Measurements from ENCODE around the gene TMEM184C. TPM values are rescaled to one million over a fixed set of nuclear protein-coding genes. Genes with fewer than 3 reads are reported as not detected.

Gene TMEM184C
- total and polyA plus RNA-seq, 2 of the 8 experiments (the other 6 are each of a cell fraction or from before 2014, with no cell fraction given), result 11.1 to 42.4 TPM

DNA sequence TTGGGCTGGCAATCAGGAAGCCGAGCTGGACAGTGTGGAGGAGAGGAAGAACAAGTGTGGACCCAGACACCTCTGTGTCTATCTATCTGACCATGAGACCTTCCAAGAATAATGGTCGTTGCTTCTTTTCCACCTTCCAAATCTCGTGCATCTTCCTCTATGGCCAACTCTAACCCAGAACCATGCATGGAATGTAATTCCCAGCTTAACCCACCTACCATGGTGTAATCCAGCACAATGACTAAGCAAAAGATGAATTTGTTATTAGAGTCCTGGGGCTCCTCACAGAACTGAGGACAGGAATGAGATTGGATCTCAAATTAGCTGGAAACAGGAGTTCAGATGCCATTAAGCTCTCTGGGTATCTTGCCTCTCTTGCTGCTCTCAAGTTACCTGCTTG, 17.4 kb upstream of the TMEM184C start:
- no peak overlapping the region for H3K14ac ChIP-seq (ENCODE audit: insufficient read length)
- H4K20me1 ChIP-seq (replicated peaks in 1 of 2; ENCODE audit: control insufficient read depth in 1 of 2, insufficient read depth in 2 of 2, low read length in 2 of 2), result no peaks in the 10 kb centered on the region
- WGBS, 2 experiments (ENCODE audit: extremely low coverage in 1 of 2, insufficient coverage in 1 of 2, insufficient read length in 1 of 2, insufficient replicate concordance in 2 of 2, low coverage in 1 of 2, low lambda C conversion rate in 2 of 2, missing lambda C conversion rate in 1 of 2), result 87% methylated on average over 3 of the region's 3 CpGs; no CpG with 5 or more reads in 1 of the 2 experiments
- no peaks in the 10 kb centered on the region for H3K27me3 ChIP-seq (replicated peaks in 1 of 4; ENCODE audit: control insufficient read depth in 3 of 4, extremely low read depth in 1 of 4, insufficient read depth in 3 of 4, low read length in 3 of 4)
- H3K4me3 ChIP-seq (ENCODE audit: extremely low read depth in 1 of 4, insufficient read depth in 2 of 4, low read depth in 3 of 4, low read length in 4 of 4), result no peak overlapping the region
- no peak overlapping the region for H4K5ac ChIP-seq (ENCODE audit: insufficient read length, low read depth, low read length)
- H2AFZ ChIP-seq (ENCODE audit: low read length), result peak overlapping the region; percentile 31; the same call in 1 of the 2 replicates
- no peaks in the 10 kb centered on the region for H3K36me3 ChIP-seq (ENCODE audit: control insufficient read depth in 2 of 4, insufficient read depth in 4 of 4, low read length in 3 of 4)
- no peak overlapping the region for H2BK5ac ChIP-seq (ENCODE audit: low read depth, low read length)
- ChIA-PET CTCF (ENCODE audit: partially characterized antibody) (interaction anchor here (0.9 to 10.2 kb wide), 6 partner anchors 8 to 579 kb away, joined by 3 to 93 read pairs (median 3); no protein-coding TSS in a partner anchor), POLR2A (ENCODE audit: partially characterized antibody) (no interaction called here)
- H3K4ac ChIP-seq (replicated peaks; ENCODE audit: insufficient read length, low read depth, low read length), result no peak overlapping the region
- DNase-seq (ENCODE audit: low read depth in 1 of 2, low spot score in 2 of 2) (no peak), FAIRE-seq (no peak)
- no peak overlapping the region for H2BK20ac ChIP-seq (ENCODE audit: low read length)
- H3K9me3 ChIP-seq (ENCODE audit: insufficient read depth in 2 of 2, low read depth in 1 of 2, low read length in 1 of 2), result no peaks in the 10 kb centered on the region
- no peak overlapping the region for H2AK5ac ChIP-seq (ENCODE audit: low read depth, low read length)
- H3K4me2 ChIP-seq (ENCODE audit: insufficient read depth in 1 of 2, low read depth in 2 of 2, low read length in 2 of 2), result no peak overlapping the region
- no peak for TF ChIP-seq KDM4A (IDR thresholded peaks at IDR 0.05; ENCODE audit: low read depth, low read length, severe bottlenecking)
- TF ChIP-seq SP2 (IDR thresholded peaks at IDR 0.05; ENCODE audit: low read length), result no peak
- TF ChIP-seq TAF7 (optimal IDR thresholded peaks at IDR 0.05; ENCODE audit: borderline replicate concordance, low read depth, low read length), result no peak
- no peak for TF ChIP-seq BRCA1 (IDR thresholded peaks at IDR 0.05; ENCODE audit: low read depth, low read length)
- no peak for TF ChIP-seq CEBPB (IDR thresholded peaks at IDR 0.05; ENCODE audit: low read depth, low read length)
- TF ChIP-seq RXRA (IDR thresholded peaks at IDR 0.05; ENCODE audit: insufficient read depth, low read depth, low read length), result no peak
- no peak for TF ChIP-seq CBX5 (IDR thresholded peaks at IDR 0.05; ENCODE audit: low read depth, low read length)
- TF ChIP-seq RFX5 (IDR thresholded peaks at IDR 0.05; ENCODE audit: borderline replicate concordance, low read depth, low read length), result no peak
- TF ChIP-seq HDAC2 (IDR thresholded peaks at IDR 0.05; ENCODE audit: borderline replicate concordance in 1 of 2, low read depth in 2 of 2, low read length in 2 of 2), result no peak
- TF ChIP-seq TAF1 (IDR thresholded peaks at IDR 0.05; ENCODE audit: low read depth, low read length), result no peak
- no peak overlapping the region for H4K91ac ChIP-seq (replicated peaks; ENCODE audit: insufficient read length, low read length)
- no peak overlapping the region for H3K9ac ChIP-seq (replicated peaks in 1 of 4; ENCODE audit: extremely low read depth in 1 of 4, low read depth in 3 of 4, low read length in 3 of 4)
- no peak overlapping the region for H3K27ac ChIP-seq (ENCODE audit: low read depth, low read length)
- no peak overlapping the region for H3K18ac ChIP-seq (ENCODE audit: extremely low read depth, low read length)
- no peaks in the 10 kb centered on the region for H3K79me1 ChIP-seq (ENCODE audit: low read depth, low read length)
- H3K23me2 ChIP-seq (ENCODE audit: low read depth, low read length), result no peaks in the 10 kb centered on the region
- H4K8ac ChIP-seq (ENCODE audit: extremely low read depth, insufficient read depth, low read length), result no peak overlapping the region
- no peak overlapping the region for H2BK120ac ChIP-seq (replicated peaks; ENCODE audit: low read depth, low read length)
- no peak overlapping the region for H3K56ac ChIP-seq (replicated peaks; ENCODE audit: insufficient read length, low read depth, low read length)
- H3K4me1 ChIP-seq (replicated peaks in 1 of 4; ENCODE audit: control insufficient read depth in 3 of 4, insufficient read depth in 4 of 4, low read length in 3 of 4), result peaks cover 0 to 3% (median 0%) of the 10 kb centered on the region in 4 experiments; a peak in 1 of 7 replicates
- H3K79me2 ChIP-seq (ENCODE audit: control insufficient read depth in 1 of 2, insufficient read depth in 2 of 2, low read length in 2 of 2), result no peaks in the 10 kb centered on the region
- no peak overlapping the region for H2BK15ac ChIP-seq (ENCODE audit: low read length)
- no peak overlapping the region for H3K23ac ChIP-seq (ENCODE audit: insufficient read length)
- H2BK12ac ChIP-seq (ENCODE audit: low read depth, low read length), result no peak overlapping the region

Measured in H1 (cell line).